HG03159 (cell line): ENCODE results near the gene TRAF1.
A peak's percentile ranks its signal among the peaks of the same experiment; 100 is the strongest.

ENCODE experiments used
- ATAC-seq: cut with Tn5 transposase; IDR thresholded peaks from one replicate; pipeline ENCODE4 v1.9.1; 2021; ENCODE audit warnings: mild to moderate bottlenecking, moderate library complexity; ENCODE audit not compliant: unreplicated experiment

Gene TRAF1

DNA sequence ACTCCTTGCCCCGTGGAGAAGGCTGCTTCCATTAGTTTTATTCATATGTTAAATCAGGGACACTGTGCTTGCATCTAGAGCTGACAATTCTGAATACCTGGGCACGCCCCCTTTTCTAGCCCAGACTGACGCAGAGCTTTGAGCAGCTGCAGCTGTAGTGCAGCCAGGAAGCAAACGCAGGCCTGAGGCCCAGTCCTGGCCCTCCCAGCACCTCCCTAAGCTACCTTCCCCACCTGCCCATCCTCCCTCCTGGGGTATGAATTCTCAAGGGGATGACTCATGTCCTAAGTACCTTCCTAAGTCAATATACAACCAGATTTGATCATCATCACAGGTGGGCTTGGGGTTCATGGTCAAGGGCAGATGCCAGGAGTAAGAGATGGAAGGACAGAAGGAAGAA, 53.1 kb downstream of the TRAF1 start:
- no peak for ATAC-seq

DNA sequence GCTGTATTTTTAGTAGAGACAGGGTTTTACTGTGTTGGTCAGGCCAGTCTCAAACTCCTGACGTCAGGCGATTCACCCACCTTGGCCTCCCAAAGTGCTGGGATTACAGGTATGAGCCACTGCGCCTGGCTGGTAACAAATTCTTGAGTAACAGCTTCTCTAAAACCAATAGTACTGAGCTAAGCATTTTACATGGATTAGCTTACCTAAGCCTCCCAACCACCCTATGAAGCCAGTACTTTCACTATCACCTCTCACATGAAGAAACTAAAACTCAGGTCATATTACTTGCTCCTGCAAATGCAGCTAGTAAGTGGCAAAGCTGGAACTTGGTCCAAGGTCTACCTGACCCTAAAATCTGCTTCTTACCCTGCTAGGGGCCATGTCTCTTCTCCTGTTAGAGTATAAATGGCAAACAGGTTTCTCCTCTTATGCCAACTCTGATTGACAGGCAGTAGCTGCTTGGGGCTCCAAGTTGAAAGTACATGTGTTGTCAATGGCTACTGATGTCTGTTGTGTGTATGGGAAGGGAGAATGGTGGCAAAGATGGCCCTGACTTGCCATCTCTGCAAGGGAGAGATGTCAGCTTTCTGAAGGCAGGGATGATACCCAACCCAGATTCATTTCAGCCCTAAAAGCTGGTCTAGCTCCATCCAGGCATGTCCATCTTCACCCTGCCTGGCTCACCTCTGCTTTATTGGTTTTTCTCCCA, 53.6 kb downstream of the TRAF1 start:
- ATAC-seq, result no peak

DNA sequence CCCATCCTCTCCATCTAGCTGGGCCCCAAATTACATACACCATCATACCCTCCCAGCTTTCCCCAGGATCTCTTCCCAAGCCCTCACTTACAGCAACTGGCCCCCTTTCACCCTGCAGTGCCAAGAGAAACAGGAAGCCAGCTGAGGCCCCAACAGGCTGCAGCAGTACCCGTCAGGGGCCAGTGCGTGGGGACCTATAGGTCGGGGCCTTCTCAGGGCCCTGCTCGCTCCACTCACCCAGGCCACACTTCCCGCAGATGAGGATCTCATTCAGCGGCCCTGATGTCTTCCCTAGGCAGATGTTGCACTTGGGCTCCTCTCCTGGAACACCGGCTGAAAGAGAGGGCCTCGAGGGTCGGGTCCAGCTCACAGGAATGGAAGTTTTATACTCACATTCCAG, 56.4 kb downstream of the TRAF1 start:
- no peak for ATAC-seq

DNA sequence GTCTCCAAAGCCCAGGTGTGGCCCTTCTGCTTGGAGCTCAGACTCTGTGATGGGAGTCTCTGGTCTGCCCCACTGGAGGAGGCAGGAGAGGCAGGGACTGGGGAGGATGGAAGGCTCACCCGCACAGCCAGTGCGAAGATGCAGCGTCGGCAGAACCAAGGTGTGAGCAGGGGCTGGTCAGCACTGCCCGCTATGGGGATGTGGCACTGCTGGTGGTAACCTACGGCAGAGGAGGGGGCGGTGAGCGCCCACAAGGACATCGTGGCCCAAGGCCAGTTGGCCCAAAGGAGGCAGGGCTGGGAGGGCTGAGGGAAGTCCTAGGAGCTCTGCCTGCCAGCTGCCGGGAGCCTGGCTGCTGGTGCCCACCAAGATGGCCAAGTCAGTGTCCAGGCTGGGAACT, 56.9 kb downstream of the TRAF1 start:
- ATAC-seq, result no peak

DNA sequence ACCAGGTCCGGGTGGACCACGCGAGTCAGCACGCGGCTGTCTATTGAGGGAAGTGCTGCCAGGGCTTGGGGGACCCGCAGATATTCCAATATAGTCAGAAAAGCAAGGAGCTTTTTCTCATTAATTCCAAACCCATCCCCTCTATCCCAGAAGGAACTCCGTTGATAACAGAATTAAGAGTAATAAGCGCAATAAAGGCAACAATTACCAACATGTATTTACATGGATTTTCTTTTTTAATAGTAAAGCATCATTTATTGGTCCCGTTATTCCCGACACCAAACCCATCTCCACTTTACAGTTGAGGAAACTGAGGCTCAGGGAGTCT, 57.3 kb downstream of the TRAF1 start:
- no peak for ATAC-seq

DNA sequence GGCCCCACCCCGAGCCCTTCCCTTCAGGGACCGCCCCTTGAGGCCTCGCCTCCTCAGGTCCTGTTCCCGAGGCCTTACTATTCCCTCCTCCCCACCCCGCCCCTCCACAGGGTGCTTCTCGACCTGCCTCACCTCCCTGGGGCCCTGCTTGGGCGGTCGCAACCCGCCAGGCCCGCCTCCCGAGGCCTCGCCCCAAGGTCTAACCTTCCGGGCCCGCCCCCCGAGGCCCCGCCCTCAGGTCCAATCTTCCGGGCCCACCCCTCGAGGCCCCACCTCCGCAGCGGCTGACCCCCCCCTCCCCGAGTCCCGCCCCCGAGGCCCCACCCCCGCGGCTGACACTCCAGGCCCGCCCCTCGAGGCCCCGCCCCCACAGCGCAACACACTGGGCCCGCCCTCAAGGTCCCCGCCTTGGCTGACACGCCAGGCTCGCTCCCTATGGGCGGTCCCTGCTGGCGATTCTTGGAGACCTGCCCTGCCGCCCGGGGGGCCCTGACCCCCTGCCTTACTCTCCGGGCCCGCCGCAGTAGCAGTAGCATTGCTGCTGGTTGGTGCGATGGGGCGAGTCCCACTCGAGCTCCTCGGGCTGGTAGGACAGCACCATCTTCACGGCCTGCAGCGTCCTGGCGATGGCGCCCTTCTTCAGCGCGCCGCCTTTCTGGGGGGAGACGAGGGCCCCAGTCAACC, 57.8 kb downstream of the TRAF1 start:
- ATAC-seq, result peak; percentile 83

DNA sequence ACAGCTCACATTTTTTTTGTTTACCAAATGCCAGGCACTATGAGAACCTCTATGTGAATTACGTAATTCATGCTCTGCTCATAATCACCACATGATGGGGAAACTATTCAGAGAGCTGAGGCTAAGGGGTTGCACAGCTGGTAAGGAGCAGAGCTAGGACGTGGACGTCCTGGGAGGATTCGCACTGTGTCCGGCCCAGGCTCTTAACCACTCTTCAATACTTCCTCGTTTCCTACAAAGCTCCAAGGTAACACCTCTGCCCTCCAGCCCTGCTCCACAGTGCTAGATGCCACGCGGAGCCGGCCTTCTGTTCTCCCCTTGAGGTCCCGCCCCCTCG, 58.3 kb downstream of the TRAF1 start:
- no peak for ATAC-seq

DNA sequence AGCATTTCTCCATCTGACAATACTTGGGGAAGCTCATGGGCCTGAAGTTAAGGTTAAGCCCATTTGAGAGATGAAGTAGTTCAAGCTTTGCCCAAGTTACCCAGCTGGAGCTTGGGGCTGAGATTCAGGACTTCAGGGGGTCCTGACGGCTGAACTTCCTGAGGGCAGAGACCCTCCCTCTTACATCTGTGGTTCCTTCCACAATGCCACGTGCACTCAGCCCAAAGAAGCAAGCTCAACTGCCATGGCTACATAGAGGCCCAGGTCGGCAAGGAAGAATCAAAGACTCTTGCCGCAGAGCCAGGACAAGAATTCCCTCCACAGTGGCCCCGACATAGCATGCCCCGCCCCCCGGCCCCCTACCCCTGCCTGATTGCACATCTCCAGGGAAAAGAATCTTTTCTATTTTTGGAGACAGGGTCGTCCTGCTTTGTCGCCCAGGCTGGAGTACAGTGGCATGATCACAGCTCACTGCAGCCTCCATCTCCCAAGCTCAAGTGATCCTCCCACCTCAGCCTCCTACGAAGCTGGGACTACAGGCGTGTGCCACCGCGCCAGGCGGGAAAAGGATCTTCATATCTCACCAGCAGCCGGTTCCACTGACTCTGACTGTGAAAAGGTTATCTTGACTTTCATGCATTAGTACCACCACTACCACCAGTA, 58.8 kb downstream of the TRAF1 start:
- ATAC-seq, result no peak

DNA sequence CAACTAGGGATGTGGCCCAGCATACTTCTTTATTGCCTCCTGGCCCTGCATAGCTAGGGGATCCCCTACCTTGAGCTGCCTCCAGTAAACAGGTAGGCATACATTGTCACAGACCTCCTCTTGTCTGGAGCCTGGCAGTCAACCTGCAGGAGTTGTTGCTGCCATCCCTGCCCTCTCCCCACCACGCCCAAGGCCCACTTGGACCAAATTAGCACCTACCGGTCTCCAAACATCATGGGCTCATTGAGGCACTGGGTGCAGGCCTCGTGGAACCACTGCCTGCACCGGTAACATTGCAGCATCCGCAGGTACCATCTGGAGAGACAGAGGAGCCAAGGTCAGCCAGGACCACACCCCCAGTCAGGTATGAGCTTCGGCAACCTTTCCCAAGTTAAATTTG, 59.9 kb downstream of the TRAF1 start:
- no peak for ATAC-seq

DNA sequence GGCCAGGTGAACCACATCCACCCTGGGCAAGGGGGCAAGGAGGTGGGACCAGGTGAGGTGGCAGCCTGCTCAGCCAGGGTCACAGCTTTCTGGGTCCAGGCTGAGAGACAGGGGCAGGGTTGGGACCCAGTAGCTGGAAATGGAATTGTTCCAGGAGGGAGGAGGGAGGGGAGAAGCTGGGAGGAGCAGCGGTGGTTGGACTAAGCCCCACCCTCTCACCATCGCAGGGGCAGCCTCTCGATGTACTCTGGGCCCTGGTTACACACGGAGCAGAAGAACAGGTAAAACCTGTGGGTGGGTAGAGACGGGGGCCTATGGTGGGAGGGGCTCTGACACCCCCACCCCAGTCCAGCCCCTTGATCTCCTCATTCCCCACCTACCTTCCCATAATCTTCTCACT, 60.8 kb downstream of the TRAF1 start:
- no peak for ATAC-seq

DNA sequence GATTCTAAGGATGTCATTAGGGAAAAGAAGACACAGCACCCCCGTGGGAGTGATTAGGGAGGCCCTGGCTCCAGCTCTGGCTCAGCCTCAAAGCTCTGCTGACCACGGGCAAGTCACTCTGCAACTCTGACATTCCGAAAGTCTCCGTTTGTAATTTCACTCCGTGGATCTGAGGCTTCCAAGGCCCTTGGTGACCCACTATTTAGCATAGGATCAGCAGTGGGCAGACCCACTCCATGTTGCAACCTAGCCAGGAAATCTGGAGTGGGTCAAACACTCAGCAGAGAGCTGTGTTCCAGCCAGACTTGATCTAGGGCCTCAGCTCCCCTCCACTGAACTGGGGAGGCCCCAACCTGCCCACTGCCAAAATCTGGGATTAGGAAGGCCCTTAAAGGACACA, 61.4 kb downstream of the TRAF1 start:
- no peak for ATAC-seq

DNA sequence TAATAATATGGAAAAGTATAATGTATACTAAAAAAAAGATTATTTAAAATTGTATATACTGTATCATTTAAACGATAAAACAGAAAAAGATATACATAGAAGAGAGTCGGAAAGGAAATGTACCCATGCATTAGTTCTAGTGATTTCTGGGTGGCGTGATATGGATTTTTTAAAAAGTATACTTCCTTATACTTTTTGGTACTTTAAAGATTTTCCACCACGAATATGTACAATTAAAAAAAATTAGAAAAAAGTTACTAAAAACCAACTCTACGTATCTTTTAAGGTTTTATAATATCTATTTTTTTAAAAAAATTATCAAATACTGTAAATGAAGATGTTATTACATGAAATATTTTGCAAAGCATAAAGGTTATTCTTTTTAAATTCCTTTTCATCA, 61.9 kb downstream of the TRAF1 start:
- ATAC-seq, result no peak

DNA sequence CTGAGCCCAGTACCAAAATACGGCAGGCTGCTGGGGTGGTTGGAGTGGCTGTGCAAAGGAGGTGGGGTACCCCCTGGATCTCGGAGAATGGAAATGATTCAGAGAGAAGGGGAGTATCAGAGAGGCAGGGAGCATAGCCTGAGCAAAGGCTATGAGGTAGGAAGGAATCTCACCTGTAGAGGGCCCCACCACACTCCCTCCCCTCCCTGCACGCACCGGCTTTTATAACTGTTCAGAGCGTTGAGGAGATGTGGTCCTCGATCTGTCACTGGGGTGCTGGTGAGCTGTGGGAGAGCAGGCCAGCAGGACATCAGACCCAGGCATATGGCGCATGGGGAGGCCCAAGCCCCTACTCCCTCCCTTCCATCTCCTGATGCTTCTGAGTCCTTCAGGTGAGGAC, 62.8 kb downstream of the TRAF1 start:
- ATAC-seq, result no peak

DNA sequence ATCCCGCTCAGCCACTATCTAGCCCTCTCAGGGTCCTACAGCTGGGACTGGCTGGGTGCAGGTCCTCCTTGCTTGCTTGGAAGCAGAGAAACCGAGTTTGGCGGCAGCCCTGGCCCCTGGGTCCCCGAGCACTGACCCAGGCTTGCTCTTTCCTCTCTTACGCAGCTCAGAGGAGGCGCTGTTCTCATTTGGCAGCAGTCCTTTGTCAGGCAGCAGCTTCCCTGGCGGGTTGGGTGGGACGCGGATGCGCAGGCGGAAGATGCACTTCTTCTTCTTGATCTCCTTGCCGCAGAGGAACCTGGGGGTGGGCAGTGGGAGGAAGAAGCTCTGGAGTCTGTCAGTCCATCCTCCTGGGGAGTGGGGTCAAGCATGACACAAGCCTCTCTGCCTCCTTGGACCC, 64.1 kb downstream of the TRAF1 start:
- no peak for ATAC-seq

DNA sequence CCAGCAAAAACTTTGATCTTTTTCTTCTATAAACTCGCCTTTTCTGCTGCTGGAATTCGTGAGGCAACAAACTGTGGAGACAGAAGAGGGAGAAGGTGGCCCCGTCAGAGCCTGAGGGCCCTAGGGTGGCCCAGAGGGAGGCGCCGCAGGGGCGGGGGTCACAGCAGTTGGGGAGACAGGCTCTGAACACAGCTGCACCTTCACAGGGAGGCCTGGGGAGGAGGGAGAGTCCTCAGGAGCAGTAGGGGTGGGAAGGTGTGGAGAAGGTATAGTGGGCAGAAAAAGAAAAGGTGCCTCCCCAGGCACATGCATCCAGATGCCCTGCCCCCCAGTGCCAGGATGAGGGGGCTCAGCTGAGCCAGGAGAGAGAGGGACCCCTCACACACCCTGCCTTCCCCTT, 64.7 kb downstream of the TRAF1 start:
- ATAC-seq, result no peak

DNA sequence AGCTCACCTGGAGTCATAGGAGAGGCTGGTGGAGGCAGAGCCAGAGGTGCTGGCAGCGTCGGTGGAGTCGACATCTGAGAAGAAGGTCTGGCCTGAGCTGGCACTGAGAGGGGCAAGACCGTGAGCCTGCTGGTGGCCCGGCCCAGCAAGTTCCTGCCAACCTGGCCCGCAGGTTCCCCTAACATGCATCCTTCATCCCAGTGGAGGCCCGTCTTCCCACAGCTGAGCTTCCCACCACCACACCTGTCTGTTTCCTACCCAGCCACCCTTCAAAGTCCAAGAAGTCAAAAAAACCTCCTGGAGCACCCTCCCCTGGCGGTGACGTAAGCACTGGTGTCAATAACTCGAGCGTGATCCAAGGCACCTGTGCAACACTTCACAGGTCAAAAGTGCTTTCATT, 66.5 kb downstream of the TRAF1 start:
- no peak for ATAC-seq

DNA sequence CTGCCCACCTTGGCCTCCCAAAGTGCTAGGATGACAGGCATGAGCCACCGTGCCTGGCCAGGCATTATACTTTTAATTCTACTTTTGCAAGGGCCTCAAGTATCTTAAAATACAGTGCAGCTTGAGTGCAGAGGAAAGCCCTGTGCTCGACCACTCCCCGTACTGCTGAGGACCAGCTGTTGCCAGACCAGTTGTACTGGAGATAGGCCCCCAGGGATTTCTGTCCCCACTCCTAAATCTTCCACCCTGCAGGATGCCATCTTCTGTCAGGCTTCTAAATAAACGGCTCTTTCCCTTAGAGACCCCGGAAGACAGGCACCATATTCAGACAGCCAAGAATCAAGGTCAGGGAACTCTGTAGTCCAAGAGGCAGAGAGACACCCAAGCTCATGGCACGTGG, 67.2 kb downstream of the TRAF1 start:
- no peak for ATAC-seq

DNA sequence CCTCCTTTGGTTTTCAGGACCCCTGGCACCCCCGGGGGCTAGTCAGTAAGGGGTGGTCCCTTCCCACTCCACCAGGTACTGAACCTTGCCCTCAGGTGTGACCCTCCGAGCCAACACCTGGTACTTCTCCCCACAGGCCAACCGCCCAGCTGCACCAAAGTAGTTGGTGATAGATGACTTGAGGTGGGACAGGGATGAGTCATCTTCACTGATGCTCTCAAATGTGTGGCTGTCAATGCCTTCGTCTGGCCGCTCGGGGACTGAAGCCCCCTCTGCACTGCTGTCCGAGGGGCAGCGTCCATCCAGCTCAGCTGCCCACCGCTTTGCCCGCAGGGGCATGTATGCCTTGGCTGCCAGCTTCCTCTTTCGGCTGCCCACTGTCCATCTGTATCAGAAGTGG, 68.7 kb downstream of the TRAF1 start:
- ATAC-seq, result no peak

DNA sequence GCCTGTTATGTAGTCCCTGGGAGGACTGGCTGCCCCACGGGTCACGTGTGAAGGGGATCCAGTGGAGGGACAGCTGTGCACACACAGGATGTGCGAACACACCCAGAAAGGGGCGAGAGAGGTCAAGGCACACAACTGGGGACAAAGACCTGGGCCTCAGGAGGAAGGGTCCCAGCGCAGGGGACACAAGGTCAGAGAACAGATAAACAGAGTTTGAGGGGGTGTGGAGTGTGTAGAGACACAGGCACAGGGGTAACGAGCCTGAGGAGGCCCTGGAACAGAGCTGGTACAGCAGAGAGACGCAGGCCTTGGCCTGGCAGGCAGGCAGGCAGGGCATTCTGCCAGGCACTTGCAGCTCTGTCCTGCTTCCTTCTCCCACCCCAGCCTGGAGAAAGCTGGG, 69.1 kb downstream of the TRAF1 start:
- no peak for ATAC-seq

DNA sequence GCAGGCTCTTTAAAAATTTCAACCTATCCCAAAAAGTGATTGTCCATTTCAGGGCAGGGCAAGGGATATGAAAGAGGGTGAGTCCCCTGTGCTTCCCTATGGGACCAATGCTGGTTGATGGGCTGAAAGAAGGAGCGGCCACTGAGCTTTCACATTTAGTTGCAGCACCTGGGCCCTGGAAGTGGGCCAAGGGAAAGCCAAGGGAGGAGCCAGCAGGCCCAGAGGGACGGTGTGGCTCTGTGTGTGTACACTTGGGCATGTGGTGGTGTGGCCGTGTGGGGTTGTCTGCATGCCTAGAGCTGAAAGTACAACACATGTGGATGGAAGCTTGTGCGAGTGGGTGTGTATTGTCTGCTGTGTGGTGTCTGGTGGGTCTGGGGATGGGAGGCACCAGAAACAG, 69.9 kb downstream of the TRAF1 start:
- no peak for ATAC-seq

DNA sequence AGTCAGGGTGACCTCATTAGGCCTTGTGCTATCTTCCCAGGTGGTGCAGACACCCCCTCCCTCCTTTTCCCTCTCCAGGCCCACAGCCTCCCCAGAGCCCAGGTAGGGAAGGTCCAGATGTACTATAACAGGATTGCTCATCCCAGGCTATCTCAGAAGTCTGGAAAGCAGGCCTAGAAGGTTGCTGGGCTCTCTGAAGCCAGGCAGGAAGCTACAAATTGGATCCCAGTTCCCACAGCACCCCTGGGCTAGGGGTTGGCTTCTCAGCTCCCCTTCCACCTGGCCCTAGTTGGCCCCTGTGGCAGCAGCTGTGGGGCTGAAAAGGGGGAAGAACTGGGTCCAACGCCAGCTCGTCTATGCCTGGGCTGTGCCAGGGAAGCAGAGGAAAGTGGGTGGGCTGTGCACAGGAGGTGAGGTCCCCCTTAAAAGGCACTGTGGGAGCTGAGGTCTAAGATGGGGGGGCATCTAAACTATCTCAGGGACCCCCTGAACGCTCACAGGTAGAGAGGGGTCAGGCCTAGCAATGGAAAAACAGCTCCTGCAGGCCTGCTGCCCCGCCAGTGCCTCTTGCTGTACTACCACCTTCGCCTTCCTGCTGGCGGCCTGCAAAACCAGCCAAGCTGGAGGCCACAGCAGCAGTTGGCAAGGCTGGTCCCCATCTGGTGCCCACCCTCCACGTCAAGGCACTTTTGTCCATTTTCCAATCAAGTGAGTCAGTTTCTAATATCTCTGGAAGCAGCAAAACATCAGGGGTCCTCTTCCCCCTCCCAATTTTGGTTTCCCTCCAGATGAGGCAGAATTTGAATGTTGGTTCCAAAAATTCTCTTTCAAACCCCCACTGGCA, 70.5 kb downstream of the TRAF1 start:
- no peak for ATAC-seq
